Epithelial cell of prostate (primary cell): ENCODE data around the gene BRAT1.

Experiments
- DNase-seq: peaks from one replicate; pipeline ENCODE4 v3.0.0-alpha.2; 2011; ENCODE audit warnings: low read depth, low spot score
- H3K27ac ChIP-seq: fragments of 450-650 bp; 2 replicates; pipeline ENCODE4 v1.5.1; 2017; ENCODE audit warnings: mild to moderate bottlenecking

BRAT1 gene

GRCh38 chr7:2503056-2503941, 52.0 kb downstream of the BRAT1 start:
- no peak overlapping the region for H3K27ac ChIP-seq
- no peak for DNase-seq

- no peak overlapping the region for H3K27ac ChIP-seq
- DNase-seq, result no peak
Measured at GRCh38 chr7:2502647-2502966, 52.7 kb downstream of the BRAT1 start.

GRCh38 chr7:2501947-2502646, 53.2 kb downstream of the BRAT1 start:
- no peak for DNase-seq
- no peak overlapping the region for H3K27ac ChIP-seq

DNA sequence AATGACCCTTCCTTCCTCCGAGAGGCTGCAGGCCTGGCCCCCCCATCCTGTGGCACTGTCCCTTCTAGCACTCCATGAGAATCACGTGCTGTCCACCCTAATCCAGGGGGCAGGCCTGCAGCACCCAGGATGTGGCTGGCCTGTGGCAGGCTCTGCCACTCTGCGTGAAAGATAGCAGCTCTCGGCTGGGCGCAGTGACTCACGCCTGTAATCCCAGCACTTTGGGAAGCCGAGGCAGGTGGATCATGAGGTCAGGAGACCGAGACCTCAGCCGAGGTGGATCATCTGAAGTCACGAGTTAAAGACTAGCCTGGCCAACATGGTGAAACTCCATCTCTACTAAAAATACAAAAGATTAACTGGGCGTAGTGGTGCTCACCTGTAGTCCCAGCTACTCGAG, 54.6 kb downstream of the BRAT1 start:
- no peak for DNase-seq
- H3K27ac ChIP-seq, result no peak overlapping the region

- DNase-seq, result no peak
- no peak overlapping the region for H3K27ac ChIP-seq
Measured at GRCh38 chr7:2499719-2500430, 55.4 kb downstream of the BRAT1 start.

DNA sequence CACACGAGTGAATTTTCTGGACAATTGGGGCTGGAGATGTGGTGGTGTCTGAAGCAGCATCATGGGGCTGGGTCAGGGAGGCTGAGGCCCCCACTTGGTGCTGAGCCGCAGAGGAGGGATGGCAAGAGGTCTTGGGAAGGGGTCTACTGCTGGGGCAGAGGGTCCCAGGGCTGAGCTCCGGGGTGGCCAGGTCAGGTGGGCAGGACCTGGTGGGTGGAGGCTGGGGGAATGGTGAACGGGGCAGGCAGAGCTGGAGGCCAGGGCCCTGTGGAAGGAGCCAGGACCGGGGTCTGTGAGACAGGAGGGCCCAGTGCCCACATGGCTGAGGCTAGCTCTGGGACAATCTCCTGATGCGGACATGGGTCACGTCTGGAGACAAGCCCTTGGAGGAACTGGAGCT, 56.1 kb downstream of the BRAT1 start:
- no peak overlapping the region for H3K27ac ChIP-seq
- no peak for DNase-seq

DNA sequence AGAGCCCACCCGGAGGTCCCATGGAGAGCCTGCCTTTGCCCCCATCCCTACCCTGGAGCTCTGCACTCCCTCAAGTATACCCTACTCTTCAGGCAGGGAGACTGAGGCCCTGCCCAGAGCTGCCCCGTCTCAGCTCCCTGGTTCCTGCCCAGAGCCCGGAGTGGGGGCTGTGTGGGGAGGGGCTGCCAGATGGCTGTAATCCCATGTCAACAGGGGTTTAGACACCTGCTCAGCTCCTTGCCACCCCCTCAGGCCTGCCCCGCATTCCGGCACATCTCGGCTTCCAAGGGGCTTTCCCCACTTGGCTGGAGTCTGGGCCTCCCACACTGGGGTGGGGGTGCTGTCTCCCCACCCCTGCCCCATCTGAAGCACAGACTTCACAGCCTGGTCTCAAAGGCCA, 56.6 kb downstream of the BRAT1 start:
- no peak for DNase-seq
- H3K27ac ChIP-seq, result no peak overlapping the region

DNA sequence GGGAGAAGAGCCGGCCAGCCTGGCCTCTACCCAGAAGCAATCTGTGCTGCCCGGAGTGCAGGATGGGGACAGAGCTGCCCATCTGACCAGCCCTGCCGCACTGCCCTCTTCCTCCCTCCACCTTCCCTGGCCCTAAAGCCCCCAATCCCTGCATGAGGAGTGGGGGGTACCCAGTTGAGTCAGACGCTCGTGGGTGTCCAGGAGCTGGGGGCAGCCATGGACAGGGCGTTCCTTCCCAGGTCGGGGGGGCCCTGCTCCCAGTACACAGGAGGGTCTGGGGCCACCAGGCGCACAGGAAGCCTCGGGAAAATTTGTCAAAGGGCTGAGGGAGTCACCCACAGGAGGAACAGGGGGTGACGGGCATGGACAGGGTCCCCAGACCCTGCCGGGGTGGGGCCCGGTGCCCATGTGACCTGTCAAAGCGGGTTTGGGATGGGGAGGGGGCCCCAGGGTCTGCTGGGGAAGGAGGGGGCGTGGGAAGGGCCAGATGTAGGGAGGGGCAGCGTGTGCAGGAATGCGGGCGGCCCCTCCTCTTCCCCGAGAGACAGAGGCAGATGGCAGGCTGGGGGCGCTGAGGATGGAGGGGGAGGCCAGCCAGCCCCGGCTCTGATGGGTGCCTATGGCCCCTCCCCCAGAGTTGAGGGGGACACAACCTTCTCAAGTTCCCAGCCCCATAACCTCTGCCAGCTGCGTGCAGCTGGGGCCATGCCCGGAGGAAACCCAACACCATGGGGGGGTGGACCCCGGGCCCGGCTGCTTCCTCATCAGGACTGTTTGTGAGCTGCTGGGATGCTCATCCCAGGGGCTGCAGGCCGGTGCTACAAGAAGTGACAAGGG, 57.6 kb downstream of the BRAT1 start:
- H3K27ac ChIP-seq, result no peak overlapping the region
- no peak for DNase-seq

- no peak for DNase-seq
- no peak overlapping the region for H3K27ac ChIP-seq
Measured at GRCh38 chr7:2497065-2497464, 58.3 kb downstream of the BRAT1 start.

GRCh38 chr7:2496375-2496774, 58.9 kb downstream of the BRAT1 start:
- no peak for DNase-seq
- H3K27ac ChIP-seq, result no peak overlapping the region

- H3K27ac ChIP-seq, result no peak overlapping the region
- no peak for DNase-seq
Measured at GRCh38 chr7:2495418-2496299, 59.7 kb downstream of the BRAT1 start.

DNA sequence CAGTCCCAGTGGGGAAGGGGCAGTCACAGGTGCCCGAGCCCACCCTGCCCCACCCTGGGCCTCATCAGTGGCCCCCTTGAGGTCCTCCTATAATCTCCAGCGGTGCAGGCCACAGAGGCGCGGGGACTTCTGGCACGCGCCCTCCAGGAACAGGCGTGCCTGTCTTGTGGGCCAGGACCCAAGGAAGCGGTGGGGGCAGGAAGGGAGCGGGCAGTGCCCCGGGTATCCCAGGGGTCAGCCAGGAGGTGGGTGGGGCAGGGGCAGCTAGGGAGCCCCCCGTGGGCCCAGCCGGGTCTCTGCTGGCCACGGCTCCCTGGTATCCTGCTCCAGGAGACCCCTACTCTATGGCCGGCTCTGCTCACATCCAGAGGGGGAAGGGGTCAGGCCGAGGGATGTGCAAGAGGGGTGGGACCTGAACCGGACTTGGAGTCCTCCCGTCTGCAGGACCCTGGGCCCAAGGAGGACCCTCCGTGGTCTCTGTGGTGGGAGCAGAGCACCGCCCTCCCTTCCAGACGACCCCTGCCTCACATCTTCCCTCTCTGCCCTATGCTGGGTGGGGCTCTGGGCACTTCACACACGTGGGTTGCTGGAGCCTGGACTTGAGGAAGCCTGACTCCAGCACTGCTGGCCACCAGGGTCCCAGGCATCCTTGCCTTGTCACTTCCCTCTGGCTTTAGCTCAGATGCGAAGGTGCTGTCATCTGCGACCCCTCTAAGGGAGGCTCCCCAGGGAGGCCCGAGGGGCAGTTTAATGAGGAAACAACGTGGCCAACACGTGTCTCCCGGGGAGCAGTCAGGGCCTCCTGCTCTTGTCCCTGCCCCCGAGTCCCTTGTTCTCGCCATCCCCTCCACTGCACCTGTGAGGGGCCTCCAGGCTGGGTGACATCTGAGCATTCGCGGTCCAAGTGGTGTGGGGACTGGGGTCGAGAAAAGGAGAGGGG, 60.9 kb downstream of the BRAT1 start:
- no peak for DNase-seq
- H3K27ac ChIP-seq, result no peak overlapping the region

DNA sequence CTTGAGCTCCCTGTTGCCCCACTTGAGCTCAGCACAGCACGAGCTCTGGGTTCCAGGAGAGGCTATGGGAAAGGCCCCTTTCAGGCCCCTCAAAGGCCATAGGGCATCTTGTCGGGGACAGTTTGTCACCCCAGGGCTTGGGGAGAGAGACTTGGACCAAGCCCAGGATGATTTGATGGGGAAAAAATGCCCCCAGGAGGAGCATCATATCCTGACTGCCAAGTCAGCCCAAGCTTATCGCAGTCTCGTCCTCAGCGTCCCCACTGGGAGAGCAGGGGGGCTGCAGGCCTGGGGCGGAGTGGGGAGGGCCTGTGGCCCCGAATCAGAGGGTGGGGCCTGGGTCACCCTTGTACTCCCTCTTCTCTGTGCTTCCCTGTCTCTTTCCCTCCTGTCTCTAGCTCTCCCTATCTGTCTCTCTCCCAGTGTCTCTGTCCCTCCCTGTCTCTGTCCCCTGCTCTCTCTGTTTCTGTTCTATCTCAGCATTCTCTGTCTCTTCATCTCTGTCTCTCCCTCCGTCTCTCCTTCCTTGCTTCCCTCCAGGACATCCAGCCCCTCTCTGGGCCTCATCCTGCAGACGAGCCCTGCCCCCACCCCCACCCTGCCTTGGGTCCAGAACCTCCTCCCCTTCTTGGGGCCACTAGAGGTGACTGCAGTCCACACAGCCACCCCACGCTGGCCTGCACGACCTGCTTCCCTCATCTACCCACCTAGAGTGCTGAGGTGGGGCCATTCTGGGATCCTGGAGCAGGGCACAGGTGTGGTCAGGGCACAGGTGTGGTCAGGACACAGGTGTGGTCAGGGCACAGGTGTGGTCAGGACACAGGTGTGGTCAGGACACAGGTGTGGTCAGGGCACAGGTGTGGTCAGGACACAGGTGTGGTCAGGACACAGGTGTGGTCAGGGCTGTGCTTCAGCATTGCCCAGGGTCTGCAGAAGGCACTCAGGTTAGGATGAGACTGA, 61.8 kb downstream of the BRAT1 start:
- no peak for DNase-seq
- no peak overlapping the region for H3K27ac ChIP-seq

DNA sequence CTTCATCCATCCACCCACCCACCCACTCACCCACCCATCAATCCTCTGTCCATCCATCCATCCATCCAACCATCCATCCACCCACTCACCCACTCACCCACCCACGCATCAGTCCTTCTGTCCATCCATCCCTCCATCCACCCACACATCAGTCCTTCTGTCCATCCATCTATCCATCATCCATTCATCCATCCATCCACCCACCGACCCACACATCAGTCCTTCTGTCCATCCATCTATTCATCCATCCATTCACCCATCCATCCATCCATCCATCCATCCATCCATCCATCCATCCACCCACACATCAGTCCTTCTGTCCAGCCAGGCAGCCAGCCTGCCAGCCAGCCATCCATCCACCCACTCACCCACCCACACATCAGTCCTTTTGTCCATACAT, 63.3 kb downstream of the BRAT1 start:
- no peak overlapping the region for H3K27ac ChIP-seq

DNA sequence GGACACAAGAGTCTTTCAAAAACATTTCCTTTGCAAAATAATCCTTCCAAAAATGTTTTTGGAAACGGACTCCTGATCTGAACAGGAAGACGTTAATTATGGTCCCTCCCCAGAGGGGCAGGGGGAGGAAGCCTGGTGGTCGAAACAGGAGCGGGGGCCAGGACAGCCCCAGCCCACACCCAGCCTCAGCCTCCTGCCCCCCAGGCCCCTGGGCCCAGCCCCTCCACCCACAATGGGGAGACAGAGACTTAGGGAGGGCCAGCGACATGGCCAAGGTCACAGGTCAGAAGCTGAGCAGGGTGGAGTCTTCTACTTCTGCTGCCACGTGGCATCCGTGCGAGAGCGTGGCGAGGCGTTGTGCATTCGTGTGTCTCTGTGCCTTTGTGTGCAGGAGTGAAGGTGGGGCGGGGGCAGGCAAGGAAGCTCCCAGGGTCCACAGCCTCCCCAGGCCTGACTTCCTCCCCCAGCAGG, 65.1 kb downstream of the BRAT1 start:
- H3K27ac ChIP-seq, result no peak overlapping the region
- no peak for DNase-seq

More for the DNA sequence above, 63.3 kb downstream of the BRAT1 start:
- DNase-seq, result no peak

- no peak for DNase-seq
- no peak overlapping the region for H3K27ac ChIP-seq
Measured at GRCh38 chr7:2488681-2489080, 66.6 kb downstream of the BRAT1 start.

GRCh38 chr7:2488272-2488645, 67.1 kb downstream of the BRAT1 start:
- no peak overlapping the region for H3K27ac ChIP-seq
- no peak for DNase-seq
